GM19452 (cell line): ENCODE data around the gene MCF2L2.

Source experiments
- ATAC-seq: cut with Tn5 transposase; IDR thresholded peaks from one replicate; pipeline ENCODE4 v1.9.1; 2021; ENCODE audit not compliant: unreplicated experiment

MCF2L2 gene

DNA sequence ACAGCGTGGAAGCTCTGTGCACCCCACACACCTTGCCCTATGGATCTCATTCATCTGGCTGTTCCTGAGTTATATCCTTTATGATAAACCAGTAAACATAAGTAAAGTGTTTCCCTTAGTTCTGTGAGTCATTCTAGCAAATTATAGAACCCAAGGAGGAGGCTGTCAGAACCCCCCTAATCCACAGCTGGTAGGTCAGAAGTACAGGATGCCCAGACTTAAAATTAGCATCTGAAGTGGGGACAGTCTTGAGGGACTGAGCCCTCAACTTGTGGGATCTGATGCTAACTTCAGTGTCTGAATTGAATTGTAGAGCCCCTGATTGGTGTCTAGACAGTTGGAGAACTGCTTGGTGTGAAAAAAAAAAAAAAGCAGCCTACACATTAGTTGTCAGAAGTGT, 100.3 kb downstream of the MCF2L2 start:
- ATAC-seq: no peak

- no peak for ATAC-seq
These were observed 101.1 kb downstream of the MCF2L2 start for GRCh38 chr3:183327343-183327742.

- no peak for ATAC-seq
These were observed 104.3 kb downstream of the MCF2L2 start for GRCh38 chr3:183324083-183324482.

DNA sequence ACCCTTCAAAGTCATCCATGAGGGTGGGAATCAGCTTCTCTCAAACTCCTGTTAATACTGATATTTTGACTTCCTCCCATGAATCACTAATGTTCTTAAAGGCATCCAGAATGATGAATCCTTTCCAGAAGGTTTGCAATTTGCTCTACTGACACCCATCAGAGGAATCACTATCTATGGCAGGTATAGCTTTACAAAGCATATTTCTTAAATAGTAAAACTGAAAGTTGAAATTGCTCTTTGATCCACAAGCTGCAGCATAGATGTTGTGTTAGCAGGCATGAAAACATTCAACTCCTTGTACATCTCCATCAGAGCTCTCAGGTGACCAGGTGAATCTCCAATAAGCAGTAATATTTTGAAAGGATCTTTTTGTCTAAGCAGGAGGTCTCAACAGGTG, 109.0 kb downstream of the MCF2L2 start:
- no peak for ATAC-seq

DNA sequence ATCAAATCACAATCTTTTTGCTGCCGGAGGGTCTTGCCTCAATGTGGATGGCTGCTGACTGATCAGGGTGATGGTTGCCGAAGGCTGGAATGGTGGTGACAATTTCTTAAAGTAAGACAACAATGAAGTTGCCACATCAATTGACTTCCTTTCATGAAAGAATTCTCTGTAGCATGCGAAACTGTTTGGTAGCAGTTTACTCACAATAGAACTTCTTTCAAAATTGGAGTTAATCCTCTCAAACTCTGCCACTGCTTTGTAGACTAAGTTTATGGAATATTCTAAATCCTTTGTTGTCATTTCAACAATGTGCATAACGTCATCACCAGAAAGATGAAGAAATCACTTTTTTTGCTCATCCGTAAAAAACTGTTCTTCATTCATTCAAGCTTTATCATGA, 109.5 kb downstream of the MCF2L2 start:
- ATAC-seq: no peak

- no peak for ATAC-seq
These were observed 110.2 kb downstream of the MCF2L2 start for GRCh38 chr3:183317886-183318865.

GRCh38 chr3:183317271-183317670, 111.1 kb downstream of the MCF2L2 start:
- ATAC-seq: no peak

- ATAC-seq: no peak
These were observed 112.7 kb downstream of the MCF2L2 start for GRCh38 chr3:183315739-183316138.

- ATAC-seq: no peak
These were observed 114.7 kb downstream of the MCF2L2 start for GRCh38 chr3:183313764-183314163.

GRCh38 chr3:183313351-183313750, 115.1 kb downstream of the MCF2L2 start:
- ATAC-seq: no peak

- no peak for ATAC-seq
These were observed 116.0 kb downstream of the MCF2L2 start for GRCh38 chr3:183312433-183312832.

DNA sequence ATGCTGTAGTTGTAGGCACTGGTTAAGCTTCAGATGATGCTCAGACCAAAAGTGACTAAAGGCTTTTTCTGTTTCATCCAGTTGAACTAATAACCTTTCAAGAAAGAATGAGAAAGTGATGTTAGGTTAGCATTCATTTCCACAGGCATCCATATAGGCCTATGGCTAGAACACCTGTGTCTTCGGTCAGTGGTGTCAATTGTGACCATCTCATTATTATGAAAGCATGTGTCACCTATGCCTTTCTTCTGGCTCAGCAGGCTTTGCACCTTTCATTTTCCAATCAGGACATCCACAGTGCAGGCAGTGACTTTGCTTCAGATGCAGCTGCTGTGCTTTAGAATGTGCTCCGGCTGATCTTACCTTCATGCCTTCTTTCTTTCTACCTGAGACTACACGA, 117.5 kb downstream of the MCF2L2 start:
- ATAC-seq: no peak

DNA sequence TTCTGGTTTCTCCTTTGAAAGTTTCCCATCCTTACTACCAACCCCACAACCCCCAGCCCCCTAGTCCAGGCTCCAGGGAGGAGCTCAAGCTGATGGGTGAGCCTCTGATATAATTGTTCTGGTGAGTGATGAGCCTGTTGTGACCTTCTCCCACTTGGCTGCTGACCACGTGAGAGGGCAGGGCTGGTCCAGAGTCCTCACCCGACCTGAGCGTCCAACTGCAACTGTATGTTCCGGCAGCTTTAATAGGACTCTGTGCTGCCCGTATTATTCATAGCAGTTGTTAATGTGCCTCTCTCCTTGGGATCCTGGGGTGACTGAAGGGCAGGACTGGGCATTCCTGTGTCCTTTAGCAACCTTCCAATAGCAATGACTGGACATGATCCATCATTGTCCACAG, 119.1 kb downstream of the MCF2L2 start:
- no peak for ATAC-seq

DNA sequence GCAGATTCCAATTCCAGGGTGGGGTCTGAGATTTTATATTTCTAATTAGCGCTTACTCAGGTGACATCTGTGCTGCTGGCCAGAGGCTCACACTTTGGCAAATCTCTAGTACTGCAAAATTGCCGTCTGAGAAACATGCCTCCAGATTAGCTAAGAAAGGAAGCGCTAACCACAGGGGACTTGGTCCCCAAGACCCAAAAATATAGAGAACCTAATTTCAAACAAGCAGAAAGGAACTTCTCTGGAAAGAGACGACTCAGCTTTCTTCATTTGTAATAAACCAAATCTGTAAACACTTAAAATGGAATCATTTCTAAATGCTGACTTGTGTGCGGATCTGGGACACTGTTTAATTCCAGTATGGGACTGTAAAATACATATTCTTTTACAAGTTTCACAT, 119.7 kb downstream of the MCF2L2 start:
- no peak for ATAC-seq

GRCh38 chr3:183307749-183308148, 120.7 kb downstream of the MCF2L2 start:
- no peak for ATAC-seq

DNA sequence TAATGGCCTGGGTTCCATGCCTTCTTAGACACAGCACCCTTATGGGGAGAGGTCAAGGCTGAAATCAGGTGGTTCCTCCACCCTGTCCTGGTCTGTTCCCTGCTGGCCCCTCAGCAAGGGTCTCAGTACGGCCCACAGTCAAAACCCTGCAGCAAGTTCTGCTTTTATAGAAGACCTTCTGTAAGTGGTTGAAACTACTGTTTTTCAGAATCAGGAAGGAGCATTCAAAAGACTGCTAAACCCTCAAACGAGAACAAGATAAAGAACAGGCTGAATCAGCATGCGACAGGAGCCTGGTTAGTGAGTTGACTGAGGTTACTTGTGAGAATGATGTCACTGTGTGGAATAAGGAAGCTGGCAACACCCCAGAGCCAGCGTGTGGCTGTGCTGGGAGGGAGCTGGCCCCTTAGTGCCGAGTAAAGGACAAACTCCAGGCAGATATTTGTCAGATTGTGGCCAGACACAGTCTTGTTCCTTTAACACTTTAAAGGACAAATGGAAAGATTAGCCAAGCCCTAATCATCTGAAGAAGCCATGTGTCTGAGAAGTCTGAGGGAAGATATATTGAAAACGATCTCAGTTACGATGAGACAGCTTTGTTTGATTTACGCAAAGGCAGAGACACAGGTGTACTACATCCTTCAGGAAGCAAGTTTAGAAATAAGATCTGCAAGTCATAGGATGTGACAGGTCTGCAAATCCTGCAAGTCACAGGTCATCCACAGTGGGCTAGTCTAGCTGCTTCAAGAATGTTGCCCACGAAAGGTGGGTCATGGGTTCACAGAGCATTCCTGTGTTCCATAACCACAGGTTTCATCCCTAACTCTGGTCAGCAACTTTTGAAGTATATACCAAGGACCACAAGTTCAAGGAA, 121.4 kb downstream of the MCF2L2 start:
- peak; percentile 81 for ATAC-seq

DNA sequence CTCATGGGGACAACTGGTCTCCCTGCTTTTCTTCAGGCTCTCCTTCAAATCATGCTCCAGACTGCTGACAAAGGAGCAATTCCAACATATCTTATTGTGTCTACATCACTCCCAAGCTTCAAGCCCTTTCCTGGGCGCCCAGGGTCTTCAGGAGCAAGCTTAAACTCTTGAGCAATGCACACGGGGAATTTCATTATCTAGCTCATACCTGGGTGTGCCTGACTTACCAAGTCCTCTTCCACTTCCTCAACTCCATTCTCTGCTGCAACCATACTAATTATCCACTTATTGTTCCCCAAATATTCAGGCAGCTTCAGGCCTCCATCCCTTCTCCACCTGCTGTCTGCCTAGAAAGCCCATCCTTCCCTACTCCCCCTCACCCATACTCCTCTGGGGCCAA, 124.7 kb downstream of the MCF2L2 start:
- ATAC-seq: no peak

DNA sequence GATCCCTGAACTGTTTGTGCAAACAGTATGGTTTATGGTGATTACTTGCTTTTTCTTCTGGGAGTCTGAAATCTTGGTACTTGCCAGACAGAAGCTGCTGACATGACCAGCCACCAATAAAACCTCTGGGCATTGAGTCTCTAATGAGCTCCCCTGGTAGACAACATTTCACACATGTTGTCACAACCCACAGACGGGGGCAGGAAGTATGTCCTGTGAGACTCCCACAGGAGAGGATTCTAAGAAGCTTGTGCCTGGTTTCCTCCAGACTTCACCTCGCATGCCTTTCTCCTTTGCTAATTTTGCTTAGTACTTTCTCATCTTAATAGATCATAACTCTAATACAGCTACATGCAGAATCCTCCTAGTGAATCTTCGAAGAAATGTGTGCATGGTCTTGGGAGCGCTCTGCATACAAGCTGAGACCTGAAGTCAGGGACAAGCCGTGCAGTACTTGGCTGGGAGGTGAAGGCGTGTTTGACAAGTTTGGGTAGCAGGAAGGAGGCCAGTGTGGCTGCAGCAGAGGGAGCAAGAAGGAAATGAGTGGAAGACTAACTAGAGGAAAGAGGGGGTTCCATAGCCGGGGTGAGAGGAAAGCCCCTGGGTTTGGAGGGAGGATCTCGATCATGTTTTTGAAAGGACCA, 126.4 kb downstream of the MCF2L2 start:
- no peak for ATAC-seq

DNA sequence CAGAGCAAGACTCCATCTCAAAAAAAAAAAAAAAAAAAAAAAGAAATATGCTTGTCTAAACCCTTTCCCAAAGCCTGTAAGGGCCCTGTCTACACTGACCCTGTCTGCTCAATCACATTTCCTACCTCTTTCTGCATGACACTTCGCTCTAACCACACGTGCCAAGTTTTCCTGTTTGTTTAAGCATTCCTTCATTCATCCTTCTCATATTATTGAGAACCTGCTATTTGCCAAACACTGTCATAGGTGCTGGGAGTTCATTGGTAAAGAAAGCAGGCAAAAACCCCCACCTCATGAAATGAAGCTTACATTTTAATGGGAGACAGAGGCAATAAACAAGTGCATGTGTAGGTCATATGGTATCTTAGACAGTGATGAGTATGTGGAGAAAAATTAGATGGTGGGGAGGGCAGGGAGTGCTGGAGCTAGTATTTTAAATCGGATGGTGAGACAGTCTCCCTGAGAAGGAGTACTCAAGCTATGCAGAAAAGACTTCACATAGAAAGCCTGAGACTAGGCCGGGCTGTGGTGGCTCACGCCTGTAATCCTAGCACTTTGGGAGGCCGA, 127.3 kb downstream of the MCF2L2 start:
- ATAC-seq: no peak

- ATAC-seq: no peak
These were observed 128.4 kb downstream of the MCF2L2 start for GRCh38 chr3:183299976-183300375.

- ATAC-seq: no peak
These were observed 129.7 kb downstream of the MCF2L2 start for GRCh38 chr3:183298701-183299153.
